ENCODE measurements around the gene PLA2G4A. TPM values are rescaled to one million over a fixed set of nuclear protein-coding genes. Genes with fewer than 3 reads are reported as not detected.

PLA2G4A gene
- polyA plus RNA-seq, 1 donor from 2014 or later = not detected

- H3K4me3 ChIP-seq (ENCODE audit: low read length) = no peak overlapping the region
- TF ChIP-seq POLR2AphosphoS5 (IDR thresholded peaks at IDR 0.05) = no peak
- no peak for TF ChIP-seq REST (IDR thresholded peaks at IDR 0.05; ENCODE audit: borderline replicate concordance)
- TF ChIP-seq EP300 (conservative IDR thresholded peaks at IDR 0.05; ENCODE audit: poor library complexity, severe bottlenecking) = no peak
- no peak for TF ChIP-seq RAD21 (conservative IDR thresholded peaks at IDR 0.05)
- no peak overlapping the region for H3K9ac ChIP-seq (ENCODE audit: low read length)
- no peaks in the 10 kb centered on the region for H3K79me2 ChIP-seq (replicated peaks; ENCODE audit: insufficient read depth, low read length)
- no peak overlapping the region for H2AFZ ChIP-seq (ENCODE audit: low read depth, low read length)
- no peaks in the 10 kb centered on the region for H3F3A ChIP-seq (ENCODE audit: insufficient read depth, low read length, poor library complexity, severe bottlenecking)
- no peaks in the 10 kb centered on the region for H3K9me2 ChIP-seq (ENCODE audit: insufficient read depth, low read length)
- H4K20me1 ChIP-seq (ENCODE audit: insufficient read depth) = no peaks in the 10 kb centered on the region
- no peaks in the 10 kb centered on the region for H3K27me3 ChIP-seq (ENCODE audit: insufficient read depth, low read depth, low read length)
- no peak overlapping the region for H3K4me2 ChIP-seq (ENCODE audit: low read length)
- no peaks in the 10 kb centered on the region for H3K9me3 ChIP-seq (ENCODE audit: low read length)
- H3K36me3 ChIP-seq (ENCODE audit: insufficient read depth, low read length) = no peaks in the 10 kb centered on the region
- H3K27ac ChIP-seq (ENCODE audit: low read length) = no peak overlapping the region
Observed at GRCh38 chr1:186888367-186888766, 59.6 kb downstream of the PLA2G4A start.

GRCh38 chr1:186892936-186893335 lies 64.2 kb downstream of the PLA2G4A start:
- Histone ChIP-seq H3K9me2 (ENCODE audit: insufficient read depth, low read length) (no peaks in the 10 kb centered on the region), H3K9ac (ENCODE audit: low read length) (no peak overlapping the region), H3K79me2 (replicated peaks; ENCODE audit: insufficient read depth, low read length) (no peaks in the 10 kb centered on the region), H4K20me1 (ENCODE audit: insufficient read depth) (no peaks in the 10 kb centered on the region), H3F3A (ENCODE audit: insufficient read depth, low read length, poor library complexity, severe bottlenecking) (no peaks in the 10 kb centered on the region), H3K4me3 (ENCODE audit: low read length) (no peak overlapping the region), H3K4me2 (ENCODE audit: low read length) (no peak overlapping the region), H3K27me3 (ENCODE audit: insufficient read depth, low read depth, low read length) (no peaks in the 10 kb centered on the region), H3K27ac (ENCODE audit: low read length) (no peak overlapping the region), H3K36me3 (ENCODE audit: insufficient read depth, low read length) (no peaks in the 10 kb centered on the region), H2AFZ (ENCODE audit: low read depth, low read length) (no peak overlapping the region), H3K9me3 (ENCODE audit: low read length) (no peaks in the 10 kb centered on the region)
- no peak for TF ChIP-seq SMC3 (conservative IDR thresholded peaks at IDR 0.05; ENCODE audit: poor library complexity)
- TF ChIP-seq RAD21 (conservative IDR thresholded peaks at IDR 0.05) = no peak
- no peak for TF ChIP-seq EZH2 (IDR thresholded peaks at IDR 0.05; ENCODE audit: borderline replicate concordance, insufficient read depth, low read length, poor library complexity, severe bottlenecking)
- TF ChIP-seq TAF1 (IDR thresholded peaks at IDR 0.05; ENCODE audit: low read depth) = no peak
- TF ChIP-seq MXI1 (conservative IDR thresholded peaks at IDR 0.05; ENCODE audit: poor library complexity, severe bottlenecking) = no peak
- no peak for TF ChIP-seq POLR2AphosphoS5 (IDR thresholded peaks at IDR 0.05)
- no peak for TF ChIP-seq REST (IDR thresholded peaks at IDR 0.05; ENCODE audit: borderline replicate concordance)
- TF ChIP-seq, protein P1, sequence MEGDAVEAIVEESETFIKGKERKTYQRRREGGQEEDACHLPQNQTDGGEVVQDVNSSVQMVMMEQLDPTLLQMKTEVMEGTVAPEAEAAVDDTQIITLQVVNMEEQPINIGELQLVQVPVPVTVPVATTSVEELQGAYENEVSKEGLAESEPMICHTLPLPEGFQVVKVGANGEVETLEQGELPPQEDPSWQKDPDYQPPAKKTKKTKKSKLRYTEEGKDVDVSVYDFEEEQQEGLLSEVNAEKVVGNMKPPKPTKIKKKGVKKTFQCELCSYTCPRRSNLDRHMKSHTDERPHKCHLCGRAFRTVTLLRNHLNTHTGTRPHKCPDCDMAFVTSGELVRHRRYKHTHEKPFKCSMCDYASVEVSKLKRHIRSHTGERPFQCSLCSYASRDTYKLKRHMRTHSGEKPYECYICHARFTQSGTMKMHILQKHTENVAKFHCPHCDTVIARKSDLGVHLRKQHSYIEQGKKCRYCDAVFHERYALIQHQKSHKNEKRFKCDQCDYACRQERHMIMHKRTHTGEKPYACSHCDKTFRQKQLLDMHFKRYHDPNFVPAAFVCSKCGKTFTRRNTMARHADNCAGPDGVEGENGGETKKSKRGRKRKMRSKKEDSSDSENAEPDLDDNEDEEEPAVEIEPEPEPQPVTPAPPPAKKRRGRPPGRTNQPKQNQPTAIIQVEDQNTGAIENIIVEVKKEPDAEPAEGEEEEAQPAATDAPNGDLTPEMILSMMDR (IDR thresholded peaks at IDR 0.05; ENCODE audit: poor library complexity, severe bottlenecking) = no peak
- TF ChIP-seq EP300 (conservative IDR thresholded peaks at IDR 0.05; ENCODE audit: poor library complexity, severe bottlenecking) = no peak

All from neural cell (in vitro differentiated cells).